GM13977 (cell line): ENCODE results near the gene CLEC20A.

Source experiments
- DNase-seq: peaks from one replicate; pipeline ENCODE4 v3.0.0; 2012; ENCODE audit warnings: low spot score
- in situ Hi-C: fragments of 300-500 bp; cut with MboI; formaldehyde crosslinking; loops from one replicate; pipeline ENCODE4 v1.12.0; 2022; ENCODE audit warnings: low sequenced_read_pairs, low pct_unique_long_range_greater_than_20kb, mixed read lengths, inconsistent platforms; ENCODE audit not compliant: unreplicated experiment
- TF ChIP-seq, protein P1 (sequence below): IDR thresholded peaks from 2 replicates; pipeline ENCODE4 v1.5.1; 2012; ENCODE audit warnings: mild to moderate bottlenecking, control low read depth; ENCODE audit not compliant: insufficient read depth; ENCODE audit errors: extremely low read depth, missing control alignments

Gene CLEC20A

DNA sequence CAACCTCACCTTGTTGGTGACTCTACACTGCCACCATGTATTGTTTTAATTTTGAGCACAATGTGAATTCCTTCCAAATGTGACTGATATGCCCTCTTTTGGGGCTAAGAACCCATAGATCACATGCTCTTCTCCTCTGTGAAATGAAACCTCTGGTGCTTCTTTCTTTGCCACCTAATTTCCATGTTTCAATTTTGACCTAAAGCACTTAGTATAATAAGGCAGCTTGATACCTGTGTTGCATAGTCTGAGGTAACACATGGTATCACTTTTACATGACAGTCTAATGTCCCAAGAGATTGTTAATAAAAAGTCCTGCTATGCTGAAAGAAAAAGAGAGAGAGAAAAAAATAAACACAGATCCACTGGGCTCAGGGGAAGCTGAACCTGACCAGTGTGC lies 24.2 kb downstream of the CLEC20A start:
- in situ Hi-C loops: no loop called here
- TF ChIP-seq, protein P1, sequence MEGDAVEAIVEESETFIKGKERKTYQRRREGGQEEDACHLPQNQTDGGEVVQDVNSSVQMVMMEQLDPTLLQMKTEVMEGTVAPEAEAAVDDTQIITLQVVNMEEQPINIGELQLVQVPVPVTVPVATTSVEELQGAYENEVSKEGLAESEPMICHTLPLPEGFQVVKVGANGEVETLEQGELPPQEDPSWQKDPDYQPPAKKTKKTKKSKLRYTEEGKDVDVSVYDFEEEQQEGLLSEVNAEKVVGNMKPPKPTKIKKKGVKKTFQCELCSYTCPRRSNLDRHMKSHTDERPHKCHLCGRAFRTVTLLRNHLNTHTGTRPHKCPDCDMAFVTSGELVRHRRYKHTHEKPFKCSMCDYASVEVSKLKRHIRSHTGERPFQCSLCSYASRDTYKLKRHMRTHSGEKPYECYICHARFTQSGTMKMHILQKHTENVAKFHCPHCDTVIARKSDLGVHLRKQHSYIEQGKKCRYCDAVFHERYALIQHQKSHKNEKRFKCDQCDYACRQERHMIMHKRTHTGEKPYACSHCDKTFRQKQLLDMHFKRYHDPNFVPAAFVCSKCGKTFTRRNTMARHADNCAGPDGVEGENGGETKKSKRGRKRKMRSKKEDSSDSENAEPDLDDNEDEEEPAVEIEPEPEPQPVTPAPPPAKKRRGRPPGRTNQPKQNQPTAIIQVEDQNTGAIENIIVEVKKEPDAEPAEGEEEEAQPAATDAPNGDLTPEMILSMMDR: no peak
- no peak for DNase-seq

DNA sequence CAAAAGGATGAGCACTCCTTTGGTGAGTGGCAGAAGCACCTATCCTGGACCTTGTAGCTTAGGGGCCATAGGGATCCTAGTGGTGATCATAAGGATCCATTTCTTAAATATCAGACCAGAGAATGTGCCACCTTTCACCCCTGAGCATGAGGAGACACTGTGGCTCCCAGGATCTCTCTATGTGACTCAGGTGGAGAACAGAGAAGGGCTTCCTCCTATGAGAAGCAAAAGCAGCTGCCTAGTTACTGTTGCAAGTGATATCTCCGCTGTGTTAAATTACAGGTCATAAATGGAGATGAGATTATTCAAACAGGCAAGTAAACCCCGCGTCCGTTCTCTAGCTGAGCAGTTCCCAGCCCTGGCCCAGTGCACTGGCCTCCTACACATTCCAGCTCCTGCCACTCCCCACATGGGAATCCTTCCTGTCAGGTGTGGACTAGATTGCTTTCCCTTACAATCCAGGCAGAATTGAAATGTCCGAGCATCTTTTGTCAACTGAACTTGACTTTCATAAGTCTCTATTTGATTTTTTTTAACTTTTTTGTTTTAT lies 26.3 kb downstream of the CLEC20A start:
- in situ Hi-C loops: no loop called here
- no peak for DNase-seq

DNA sequence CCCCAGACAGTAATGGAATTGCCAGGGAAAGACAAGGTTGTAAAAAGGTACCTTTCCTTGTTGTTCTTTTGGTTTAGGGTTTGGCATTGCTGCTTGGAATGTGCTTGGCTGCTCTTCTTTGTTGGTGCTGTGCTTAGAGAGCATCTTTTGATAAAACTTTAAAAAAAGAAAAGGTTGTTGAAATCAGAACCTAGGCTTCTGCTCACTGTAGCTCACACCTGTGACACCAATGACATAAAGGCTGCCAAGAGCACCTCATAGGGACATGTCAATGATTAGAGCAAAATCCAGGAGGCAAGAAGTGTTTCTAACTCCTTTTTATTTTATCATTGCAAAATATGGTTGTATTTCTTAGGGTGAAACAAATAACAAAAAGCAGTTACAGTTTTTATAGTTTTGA lies 28.9 kb downstream of the CLEC20A start:
- in situ Hi-C loops: no loop called here
- TF ChIP-seq, protein P1: no peak
- DNase-seq: no peak

More for the DNA sequence above, 26.3 kb downstream of the CLEC20A start:
- TF ChIP-seq, protein P1: no peak

DNA sequence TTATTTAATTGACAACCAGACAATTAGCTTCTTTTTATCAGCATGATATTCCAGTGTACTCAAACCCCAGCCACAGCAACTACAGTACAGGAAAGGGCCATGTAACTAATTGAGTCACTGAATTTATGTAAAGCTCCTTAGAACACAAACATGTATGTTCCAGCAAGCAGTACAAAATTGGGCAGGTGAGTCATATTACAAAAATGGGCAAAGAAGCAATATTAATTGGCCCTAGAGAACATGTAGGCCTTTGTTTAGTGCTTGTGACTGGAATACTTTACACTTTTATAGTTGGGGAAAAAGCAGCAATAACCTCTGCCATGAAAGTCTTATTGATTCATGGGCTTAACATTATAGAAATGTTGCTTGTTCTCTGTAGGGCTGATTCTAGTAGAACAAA lies 31.8 kb downstream of the CLEC20A start:
- in situ Hi-C loops: no loop called here
- TF ChIP-seq, protein P1: no peak
- no peak for DNase-seq

DNA sequence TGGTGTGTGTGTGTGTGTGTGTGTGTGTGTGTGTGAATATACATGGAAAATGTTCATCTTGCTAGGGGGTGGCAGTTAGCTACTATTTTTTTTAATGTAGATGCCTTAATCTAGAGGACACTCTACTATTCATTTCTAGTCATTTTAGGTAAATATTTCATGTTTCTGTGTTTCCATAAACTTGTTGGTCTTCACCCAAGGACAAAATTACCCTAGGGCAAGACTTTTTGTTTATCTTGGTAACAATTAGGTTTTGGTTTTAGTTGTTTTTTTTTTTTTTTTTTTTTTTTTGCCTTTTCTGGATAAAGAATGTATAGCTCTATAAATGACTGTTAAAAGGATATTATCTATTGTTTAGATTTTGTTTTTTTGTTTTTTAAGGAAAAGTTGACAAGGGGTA lies 32.2 kb downstream of the CLEC20A start:
- in situ Hi-C loops: no loop called here
- TF ChIP-seq, protein P1: no peak
- DNase-seq: no peak

DNA sequence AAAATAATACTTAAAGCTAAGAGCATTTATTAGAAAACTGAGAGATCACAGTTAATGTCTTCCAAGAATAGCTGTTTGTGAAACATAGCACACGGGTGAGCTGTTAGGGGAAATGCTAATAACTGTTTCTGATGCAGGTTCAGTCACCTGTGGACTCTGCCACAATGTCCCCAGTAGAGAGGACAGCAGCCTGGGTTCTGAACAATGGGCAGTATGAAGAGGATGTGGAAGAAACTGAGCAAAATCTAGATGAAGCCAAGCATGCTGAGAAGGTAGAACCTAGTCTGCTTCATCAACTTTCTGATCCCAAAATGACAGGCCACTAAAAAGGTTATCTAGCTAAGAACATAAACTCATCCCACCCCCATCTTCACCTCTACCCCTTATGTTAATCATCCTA lies 32.6 kb downstream of the CLEC20A start:
- DNase-seq: no peak
- TF ChIP-seq, protein P1: no peak
- in situ Hi-C loops: no loop called here

DNA sequence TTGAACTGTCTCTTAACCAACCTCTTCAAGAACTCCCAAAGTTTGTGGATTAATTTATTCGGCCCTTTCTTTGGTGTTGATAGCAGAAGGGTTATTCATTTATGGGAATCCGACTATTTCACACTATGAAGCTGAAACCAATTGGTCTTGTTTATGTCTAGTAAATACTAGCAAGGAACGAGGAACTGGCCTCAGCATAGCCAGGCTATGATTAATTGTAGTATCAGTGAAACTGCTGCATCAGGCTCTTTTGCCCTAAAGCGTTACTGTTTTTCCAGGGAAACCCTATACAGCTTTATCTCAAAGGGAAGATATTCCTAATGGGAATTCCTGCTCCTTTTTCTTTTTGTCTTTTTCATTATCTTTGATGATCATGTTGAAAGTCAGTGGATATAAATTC lies 35.1 kb downstream of the CLEC20A start:
- in situ Hi-C loops: no loop called here
- DNase-seq: no peak
- TF ChIP-seq, protein P1: no peak
